HK-2 (cell line): Measurements from ENCODE around the gene CIPC.
A peak's percentile ranks its signal among the peaks of the same experiment; 100 is the strongest.

Experiments
- DNase-seq: peaks from one replicate; pipeline ENCODE4 v3.0.0-alpha.2; 2018; ENCODE audit not compliant: unreplicated experiment

Gene CIPC

GRCh38 chr14:77071938-77072388, 26.1 kb upstream of the CIPC start:
- peak; percentile 62 for DNase-seq

DNA sequence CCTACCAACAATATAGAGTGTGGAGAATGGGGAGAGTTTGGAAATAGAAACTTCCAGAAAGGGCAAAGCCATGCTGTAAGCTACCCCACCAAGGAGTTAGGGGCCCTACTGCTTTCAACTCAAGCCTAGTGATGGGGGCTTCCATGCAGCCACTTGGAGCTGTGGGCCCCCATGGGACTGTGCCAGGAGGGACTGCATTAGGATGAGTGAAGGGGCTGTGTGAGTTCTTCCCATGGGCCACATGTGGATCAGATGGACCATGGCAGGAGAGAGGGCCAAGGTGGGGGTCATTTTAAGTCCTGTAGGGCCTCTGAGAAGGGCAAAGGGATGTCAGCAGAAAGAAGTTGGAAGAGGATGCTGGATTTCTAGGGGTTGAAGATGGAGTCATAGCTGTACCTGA, 23.1 kb upstream of the CIPC start:
- DNase-seq: no peak

GRCh38 chr14:77076113-77076631, 21.9 kb upstream of the CIPC start:
- DNase-seq: no peak

DNA sequence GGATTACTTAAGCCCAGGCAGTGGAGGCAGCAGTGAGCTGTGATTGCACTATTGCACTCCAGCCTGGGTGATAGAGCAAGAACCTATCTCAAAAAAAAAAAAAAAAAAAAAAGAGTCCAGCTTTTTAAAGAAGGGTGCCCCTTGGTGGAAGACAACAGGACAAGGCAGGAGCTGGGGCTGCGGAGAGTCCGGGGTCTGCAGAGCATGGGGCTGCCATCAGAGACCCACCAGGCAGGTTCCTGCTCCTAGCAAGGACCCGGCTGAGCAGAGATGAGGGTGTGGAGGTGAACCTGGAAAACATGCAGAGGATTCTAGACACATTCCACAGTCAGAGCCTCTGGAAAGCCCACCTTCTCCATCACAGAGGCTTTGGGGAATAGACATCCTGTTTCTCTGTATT, 21.0 kb upstream of the CIPC start:
- no peak for DNase-seq

GRCh38 chr14:77082356-77082755, 15.7 kb upstream of the CIPC start:
- DNase-seq: no peak

DNA sequence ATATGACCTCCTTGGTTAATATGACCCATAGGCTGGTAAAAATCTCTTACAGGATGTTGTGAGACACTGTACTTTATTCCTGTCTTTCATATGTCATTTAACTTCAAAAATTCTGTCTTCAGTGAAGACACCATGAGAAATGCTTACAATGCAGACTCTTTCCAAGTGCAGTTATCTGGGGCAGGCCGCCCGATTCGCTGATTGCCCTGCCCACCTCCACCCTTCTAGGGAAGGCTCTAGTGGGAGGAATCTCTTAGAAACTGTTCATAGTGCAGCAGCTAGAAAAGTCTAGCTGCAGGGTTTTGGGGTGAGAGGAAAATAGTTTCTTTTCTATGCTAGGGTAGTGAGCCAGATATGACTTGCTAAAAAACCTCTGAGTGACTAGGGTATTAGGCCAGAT, 15.0 kb upstream of the CIPC start:
- DNase-seq: no peak

DNA sequence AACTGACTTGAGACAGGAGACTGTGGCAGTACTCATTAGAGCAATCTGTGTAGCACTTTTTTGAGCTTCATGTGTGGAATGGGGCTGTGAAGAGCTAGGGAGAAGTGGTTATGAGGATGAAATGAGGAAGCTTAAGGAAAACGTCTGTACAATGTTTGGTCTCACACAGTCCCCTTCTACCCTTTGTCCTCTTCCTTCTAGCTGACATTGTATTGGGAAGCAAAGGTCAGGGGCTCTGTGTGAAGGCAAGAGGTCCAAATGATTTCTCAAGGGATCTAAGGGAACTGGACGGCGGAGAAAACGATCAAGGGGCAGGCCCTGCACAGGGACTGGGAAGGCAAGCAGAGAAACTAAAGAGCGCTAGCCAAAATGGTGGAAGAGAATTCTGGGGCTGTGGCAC, 13.1 kb upstream of the CIPC start:
- no peak for DNase-seq

GRCh38 chr14:77085538-77085937, 12.5 kb upstream of the CIPC start:
- no peak for DNase-seq

DNA sequence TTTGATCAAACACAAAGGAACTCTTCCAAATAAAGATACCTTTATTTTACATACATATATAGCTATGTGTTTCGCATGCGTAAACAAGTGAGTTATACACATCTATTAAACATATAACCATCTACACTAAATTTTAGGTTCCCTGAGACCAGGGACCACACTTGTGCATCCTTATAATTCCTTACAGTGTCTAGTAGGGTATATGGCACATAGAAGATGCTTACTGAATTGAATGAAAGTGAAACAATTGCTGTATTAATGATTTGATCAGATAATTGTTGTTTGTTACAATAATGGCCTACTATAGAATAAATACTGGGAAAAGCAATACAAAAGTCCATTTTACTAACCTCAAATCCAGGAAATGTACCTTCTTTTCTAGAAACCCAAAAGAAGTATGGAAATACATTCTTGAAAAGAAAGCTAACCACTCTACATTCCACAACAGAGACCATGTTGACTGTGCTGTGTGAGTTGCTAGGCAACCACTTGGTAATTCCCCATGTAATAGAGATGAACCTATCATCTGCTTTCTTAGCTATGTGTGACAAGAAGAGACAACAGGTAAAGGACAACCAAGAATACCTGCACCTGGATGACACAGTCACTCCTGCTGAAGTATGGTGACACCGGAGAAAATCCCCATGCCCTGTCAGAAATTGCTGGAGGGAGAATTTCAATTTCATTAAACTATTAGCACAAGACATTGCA, 11.9 kb upstream of the CIPC start:
- DNase-seq: no peak

DNA sequence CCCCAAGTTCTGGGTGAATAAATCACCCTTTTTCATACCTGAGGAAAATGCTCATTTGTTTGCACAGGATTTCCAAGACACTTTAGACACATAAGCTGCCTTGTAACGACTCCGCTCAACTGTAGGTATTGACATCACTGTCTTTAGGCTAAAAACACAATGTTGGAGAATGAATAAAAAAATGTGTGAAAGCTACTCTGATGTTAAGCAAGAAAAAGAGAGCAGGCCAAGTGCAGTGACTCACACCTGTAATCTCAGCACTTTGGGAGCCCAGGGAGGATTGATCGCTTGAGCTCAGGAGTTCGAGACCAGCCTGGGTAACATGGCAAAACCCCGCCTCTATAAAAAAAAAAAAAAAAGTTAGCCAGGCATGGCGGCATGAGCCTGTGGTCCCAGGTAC, 11.1 kb upstream of the CIPC start:
- DNase-seq: no peak

DNA sequence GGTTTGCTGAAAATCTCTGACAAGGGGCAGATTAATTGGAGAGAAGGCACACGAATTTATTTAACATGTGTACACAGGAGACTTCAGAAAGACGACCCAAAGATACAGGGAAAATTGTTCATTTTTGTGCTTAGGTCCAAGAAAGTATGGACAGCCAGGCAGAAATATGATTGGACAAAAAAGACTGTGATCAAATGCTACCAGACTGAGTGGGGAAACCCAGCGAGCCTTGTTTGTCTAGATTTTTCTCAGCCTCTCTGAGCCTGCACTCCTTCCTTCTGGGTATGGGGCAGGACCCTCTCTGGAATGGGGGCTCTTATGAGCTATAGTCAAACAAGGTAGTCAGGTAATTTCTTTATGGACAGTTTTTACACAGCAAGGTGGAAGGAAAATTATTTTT, 10.4 kb upstream of the CIPC start:
- no peak for DNase-seq

- DNase-seq: no peak
Observed at GRCh38 chr14:77088219-77088618, 9.8 kb upstream of the CIPC start.

GRCh38 chr14:77088645-77089044, 9.4 kb upstream of the CIPC start:
- no peak for DNase-seq

- no peak for DNase-seq
Observed at GRCh38 chr14:77091518-77091917, 6.5 kb upstream of the CIPC start.

- no peak for DNase-seq
Observed at GRCh38 chr14:77092676-77093075, 5.4 kb upstream of the CIPC start.

GRCh38 chr14:77094672-77095284, 3.3 kb upstream of the CIPC start:
- peak; percentile 61 for DNase-seq

DNA sequence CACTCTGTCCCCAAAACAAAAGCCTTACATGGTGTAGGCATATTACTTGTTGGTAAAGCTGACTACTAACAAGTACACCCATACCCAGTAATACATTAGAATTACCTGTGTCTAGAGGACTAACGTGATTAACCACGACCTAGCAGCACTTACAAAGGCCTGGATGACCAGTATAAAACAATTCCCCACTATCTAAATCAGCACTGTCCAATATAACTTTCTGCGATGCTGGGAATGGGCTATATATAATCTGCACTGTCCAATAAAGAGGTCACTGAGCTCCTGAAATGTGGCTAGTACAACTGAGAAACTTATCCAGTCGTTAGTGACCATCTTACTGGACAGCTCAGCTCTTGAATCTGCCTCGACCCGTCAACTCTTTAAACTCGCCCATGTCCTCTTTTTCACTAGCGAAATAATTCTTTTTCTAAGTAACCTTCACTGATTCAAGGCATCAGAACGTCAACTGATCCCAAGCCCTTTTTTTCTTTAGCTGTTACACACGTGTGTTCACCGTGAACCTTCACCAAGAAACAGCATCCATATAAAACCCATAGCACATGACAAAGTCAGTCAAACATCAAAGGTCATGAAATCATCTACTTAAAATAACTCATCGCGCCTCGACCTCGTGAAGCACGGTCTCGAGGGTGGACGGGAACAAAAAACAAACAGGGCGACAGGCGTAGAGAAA, 905 bp upstream of the CIPC start:
- DNase-seq: peak; percentile 8

- DNase-seq: peak; percentile 14
Observed at GRCh38 chr14:77098529-77099353, 683 bp downstream of the CIPC start.

DNA sequence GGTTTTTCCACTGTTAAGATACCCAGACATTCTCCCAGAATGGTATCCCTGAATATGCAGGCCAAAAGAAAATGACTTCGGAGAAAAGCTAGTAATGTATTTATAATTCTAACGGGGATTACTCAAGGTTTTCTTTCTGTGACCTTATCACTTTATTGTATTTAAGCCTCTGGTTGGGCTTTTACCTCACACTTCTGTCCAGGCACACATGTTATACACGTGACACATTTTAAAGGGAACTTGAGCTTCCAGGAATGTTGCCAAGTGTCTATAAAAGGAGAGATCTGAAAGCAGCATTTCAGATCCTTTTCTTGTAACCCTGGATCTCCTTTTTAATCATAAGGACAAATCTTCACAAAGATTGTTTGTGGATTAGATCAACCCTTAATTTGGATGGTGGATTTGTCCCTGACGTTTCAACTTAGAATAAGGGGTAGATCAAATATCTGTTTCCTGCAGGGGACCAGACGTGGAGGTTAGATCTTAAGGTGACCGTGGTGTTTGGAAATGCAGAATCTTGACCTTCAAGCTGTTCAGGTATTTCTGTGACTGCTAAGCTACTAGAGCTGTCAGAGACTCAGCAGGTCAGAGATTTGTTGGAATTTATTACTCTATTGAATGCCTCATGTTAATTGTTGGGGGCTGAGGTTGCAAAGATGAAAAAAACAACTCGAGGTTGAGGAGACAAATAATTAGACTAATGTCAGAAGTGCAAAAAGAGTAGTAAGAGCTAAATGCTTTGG, 1.5 kb downstream of the CIPC start:
- no peak for DNase-seq

DNA sequence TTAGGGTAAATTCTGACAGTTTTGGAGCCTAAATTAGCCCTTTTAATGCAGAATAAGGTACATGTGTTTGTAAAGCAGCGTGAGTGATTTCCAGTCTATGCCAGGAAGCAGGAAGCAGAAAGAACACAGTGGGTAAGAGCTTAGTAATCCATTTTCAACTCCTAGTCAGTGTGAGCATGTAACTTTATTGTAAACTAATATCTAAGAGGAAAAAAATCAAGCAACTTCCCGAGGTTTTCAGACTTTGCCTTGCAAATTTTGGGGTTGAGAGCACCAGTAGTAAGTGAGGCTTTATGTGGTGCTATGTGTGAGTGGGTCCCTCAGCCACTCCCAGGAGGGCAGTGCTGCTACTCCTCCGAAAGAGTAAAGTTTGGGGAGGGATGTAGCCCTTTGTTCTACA, 2.9 kb downstream of the CIPC start:
- no peak for DNase-seq

DNA sequence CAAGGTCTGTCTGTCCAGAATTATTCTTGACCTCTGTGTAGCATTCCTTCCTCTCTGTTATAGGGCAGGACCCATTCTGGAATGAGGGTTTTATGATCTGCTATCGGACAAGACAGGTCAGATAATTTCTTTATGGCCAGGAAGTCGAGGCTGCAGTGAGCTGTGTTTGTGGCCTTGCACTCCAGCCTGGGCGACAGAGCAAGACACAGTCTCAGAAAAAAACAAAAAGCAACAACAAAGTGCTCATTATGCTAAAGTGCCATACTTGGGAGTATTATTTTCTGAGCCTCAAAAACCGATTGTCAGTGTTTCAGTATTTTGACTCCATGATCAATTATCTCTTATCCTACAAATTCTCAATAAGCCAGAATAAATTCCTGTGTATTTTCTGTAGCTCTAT, 4.1 kb downstream of the CIPC start:
- DNase-seq: no peak
